Naive B cell (primary cell): ENCODE data around the gene DKK2. TPM values are rescaled to one million over a fixed set of nuclear protein-coding genes. Genes with fewer than 3 reads are reported as not detected.
"Not testable (repeated sequence)": the region's sequence is repeated elsewhere in the genome, so short reads cannot be mapped to it uniquely, and the experiment has no call there.

Experiments
- ATAC-seq, 2 donors: fragments of 150-1000 bp; cut with Tn5 transposase; 2 replicates each; pipeline ENCODE4 v1.10.0; 2021; ENCODE audit warnings: low read depth in 2 of 2, mild to moderate bottlenecking in 2 of 2, moderate library complexity in 2 of 2
- DNase-seq: peaks from one replicate; pipeline ENCODE4 v3.0.0; 2022
- H3K27ac Mint-ChIP-seq, 6 donors: one replicate each; pipeline ENCODE4 v1.8.0; 2020 to 2022; ENCODE audit warnings: mild to moderate bottlenecking in 6 of 6, mixed read lengths in 6 of 6, moderate library complexity in 5 of 6, inconsistent platforms in 2 of 6
- H3K27me3 Mint-ChIP-seq, 3 donors: one replicate each; pipeline ENCODE4 v1.8.0; 2021 to 2022; ENCODE audit warnings: mixed read lengths in 3 of 3, mild to moderate bottlenecking in 1 of 3
- H3K36me3 Mint-ChIP-seq, 2 donors: one replicate each; pipeline ENCODE4 v1.8.0; 2020 to 2022; ENCODE audit warnings: mixed read lengths in 2 of 2, inconsistent platforms in 1 of 2, mild to moderate bottlenecking in 1 of 2
- H3K4me1 Mint-ChIP-seq, 3 donors: one replicate each; pipeline ENCODE4 v1.8.0; 2020 to 2022; ENCODE audit warnings: mixed read lengths in 3 of 3, inconsistent platforms in 1 of 3, mild to moderate bottlenecking in 1 of 3, moderate library complexity in 1 of 3
- H3K4me3 Mint-ChIP-seq, 8 donors: one replicate each; pipeline ENCODE4 v1.8.0; 2020 to 2022; ENCODE audit warnings: mild to moderate bottlenecking in 8 of 8, mixed read lengths in 8 of 8, moderate library complexity in 8 of 8, inconsistent platforms in 2 of 8
- H3K9me3 Mint-ChIP-seq, 7 donors: one replicate each; pipeline ENCODE4 v1.8.0; 2020 to 2022; ENCODE audit warnings: mixed read lengths in 7 of 7, mild to moderate bottlenecking in 5 of 7, inconsistent platforms in 2 of 7, moderate library complexity in 1 of 7
- polyA plus RNA-seq, 6 donors: library from polyadenylated mRNA; unstranded; fragments of 300-500 nt; fragmentation: Illumina TruSeq; gene quantifications; one replicate each; pipeline ENCODE4 v1.2.3, GENCODE V29; 2021; ENCODE audit warnings: low read depth in 6 of 6

The DKK2 gene
- polyA plus RNA-seq, 6 donors from 2014 or later = not detected

- Mint-ChIP-seq H3K9me3 (peaks cover 0 to 4% (median 0%) of the 10 kb centered on the region in 7 donors), H3K36me3 (no peaks in the 10 kb centered on the region), H3K27me3 (no peaks in the 10 kb centered on the region), H3K4me3 (no peak overlapping the region), H3K27ac (no peak overlapping the region), H3K4me1 (no peaks in the 10 kb centered on the region)
- no peak for DNase-seq
- ATAC-seq = no peak
These were observed 106.9 kb downstream of the DKK2 start for GRCh38 chr4:106929248-106929647.

GRCh38 chr4:106914223-106914622, 121.9 kb downstream of the DKK2 start:
- no peaks in the 10 kb centered on the region for H3K4me1 Mint-ChIP-seq
- H3K36me3 Mint-ChIP-seq = no peaks in the 10 kb centered on the region
- no peak for DNase-seq
- H3K27ac Mint-ChIP-seq = no peak overlapping the region
- no peak overlapping the region for H3K4me3 Mint-ChIP-seq
- H3K9me3 Mint-ChIP-seq = no peaks in the 10 kb centered on the region
- no peak for ATAC-seq
- H3K27me3 Mint-ChIP-seq = no peaks in the 10 kb centered on the region

GRCh38 chr4:106909486-106910188, 126.5 kb downstream of the DKK2 start:
- no peaks in the 10 kb centered on the region for H3K4me1 Mint-ChIP-seq
- no peaks in the 10 kb centered on the region for H3K36me3 Mint-ChIP-seq
- no peaks in the 10 kb centered on the region for H3K27me3 Mint-ChIP-seq

GRCh38 chr4:106908049-106908448, 128.1 kb downstream of the DKK2 start:
- not testable (repeated sequence) for H3K36me3 Mint-ChIP-seq, H3K27ac Mint-ChIP-seq, H3K4me1 Mint-ChIP-seq, DNase-seq, H3K9me3 Mint-ChIP-seq, H3K4me3 Mint-ChIP-seq, H3K27me3 Mint-ChIP-seq, ATAC-seq

More at GRCh38 chr4:106909486-106910188, 126.5 kb downstream of the DKK2 start:
- Mint-ChIP-seq H3K9me3 (peaks cover 0 to 2% (median 0%) of the 10 kb centered on the region in 7 donors), H3K4me3 (no peak overlapping the region), H3K27ac (no peak overlapping the region)
- ATAC-seq (no peak), DNase-seq (no peak)

GRCh38 chr4:106907216-106907615, 128.9 kb downstream of the DKK2 start:
- DNase-seq (no peak), ATAC-seq (no peak)
- Mint-ChIP-seq H3K4me3 (no peak overlapping the region), H3K27ac (no peak overlapping the region), H3K4me1 (no peaks in the 10 kb centered on the region), H3K9me3 (peaks cover 0 to 3% (median 0%) of the 10 kb centered on the region in 7 donors), H3K27me3 (no peaks in the 10 kb centered on the region), H3K36me3 (no peaks in the 10 kb centered on the region)

- Mint-ChIP-seq H3K9me3 (peaks cover 0 to 3% (median 0%) of the 10 kb centered on the region in 7 donors), H3K27ac (no peak overlapping the region), H3K36me3 (no peaks in the 10 kb centered on the region), H3K27me3 (no peaks in the 10 kb centered on the region), H3K4me3 (no peak overlapping the region), H3K4me1 (no peaks in the 10 kb centered on the region)
- no peak for ATAC-seq
- no peak for DNase-seq
These were observed 129.4 kb downstream of the DKK2 start for GRCh38 chr4:106906728-106907127.

- ATAC-seq = no peak
- Mint-ChIP-seq H3K27me3 (no peaks in the 10 kb centered on the region), H3K4me1 (no peaks in the 10 kb centered on the region), H3K36me3 (no peaks in the 10 kb centered on the region), H3K27ac (no peak overlapping the region), H3K4me3 (no peak overlapping the region), H3K9me3 (peaks cover 0 to 9% (median 5%) of the 10 kb centered on the region in 7 donors)
- DNase-seq = no peak
These were observed 137.4 kb downstream of the DKK2 start for GRCh38 chr4:106898621-106899230.

- Mint-ChIP-seq H3K36me3 (no peaks in the 10 kb centered on the region), H3K27me3 (no peaks in the 10 kb centered on the region), H3K4me3 (no peak overlapping the region), H3K4me1 (no peaks in the 10 kb centered on the region), H3K27ac (no peak overlapping the region), H3K9me3 (peaks cover 0 to 10% (median 4%) of the 10 kb centered on the region in 7 donors)
- no peak for DNase-seq
- no peak for ATAC-seq
These were observed 142.2 kb downstream of the DKK2 start for GRCh38 chr4:106893903-106894302.

- Mint-ChIP-seq H3K4me1 (no peaks in the 10 kb centered on the region), H3K27ac (no peak overlapping the region), H3K27me3 (no peaks in the 10 kb centered on the region), H3K36me3 (no peaks in the 10 kb centered on the region), H3K9me3 (peaks cover 0 to 10% (median 4%) of the 10 kb centered on the region in 7 donors), H3K4me3 (no peak overlapping the region)
- ATAC-seq (no peak), DNase-seq (no peak)
These were observed 142.7 kb downstream of the DKK2 start for GRCh38 chr4:106893395-106893881.

GRCh38 chr4:106892786-106893185, 143.3 kb downstream of the DKK2 start:
- DNase-seq (no peak), ATAC-seq (no peak)
- Mint-ChIP-seq H3K9me3 (peaks cover 0 to 10% (median 4%) of the 10 kb centered on the region in 7 donors), H3K4me1 (no peaks in the 10 kb centered on the region), H3K4me3 (no peak overlapping the region), H3K36me3 (no peaks in the 10 kb centered on the region), H3K27me3 (no peaks in the 10 kb centered on the region), H3K27ac (peak overlapping the region in 1 of 6 donors; percentile 30)

GRCh38 chr4:106875340-106875739, 160.8 kb downstream of the DKK2 start:
- H3K36me3 Mint-ChIP-seq = no peaks in the 10 kb centered on the region
- ATAC-seq = no peak

More at GRCh38 chr4:106875340-106875739, 160.8 kb downstream of the DKK2 start:
- Mint-ChIP-seq H3K4me3 (no peak overlapping the region), H3K9me3 (peaks cover 0 to 10% (median 2%) of the 10 kb centered on the region in 7 donors), H3K27ac (no peak overlapping the region), H3K4me1 (no peaks in the 10 kb centered on the region), H3K27me3 (no peaks in the 10 kb centered on the region)
- DNase-seq = no peak
